SU-DHL-6 (cell line): ENCODE data around the gene GSC2.

Experiments
- CTCF ChIP-seq: fragments of 200-600 bp; sonication (generic); IDR thresholded peaks from one replicate; pipeline ENCODE4 v1.5.1; 2017; ENCODE audit warnings: antibody characterized with exemption, mild to moderate bottlenecking, low read length, moderate library complexity; ENCODE audit not compliant: insufficient read depth, poor library complexity, severe bottlenecking
- EZH2phosphoT487 ChIP-seq: fragments of 200-600 bp; sonication (generic), shearing (Covaris generic); conservative IDR thresholded peaks from 2 replicates; pipeline ENCODE4 v1.6.1; 2018; ENCODE audit warnings: mild to moderate bottlenecking, antibody characterized with exemption, low read length, moderate library complexity, mixed read lengths

GRCh38 chr22:19178065-19178656 lies 28.1 kb upstream of the GSC2 start:
- TF ChIP-seq EZH2phosphoT487 (no peak), CTCF (no peak)
